Neural cell (in vitro differentiated cells): ENCODE measurements around the gene TSPAN11. TPM values are rescaled to one million over a fixed set of nuclear protein-coding genes. Genes with fewer than 3 reads are reported as not detected.

Source experiments
- H2AFZ ChIP-seq: fragments of 200-600, 300-800 bp; sonication (generic), shearing (Covaris generic); 2 replicates; pipeline ENCODE4 v1.6.0; 2014; ENCODE audit warnings: low read depth, mild to moderate bottlenecking, antibody characterized with exemption, low read length, moderate library complexity
- H3F3A ChIP-seq: fragments of 200-600 bp; shearing (Covaris generic); 2 replicates; pipeline ENCODE4 v1.6.1; 2016; ENCODE audit warnings: mild to moderate bottlenecking, moderate library complexity, mixed read lengths, antibody characterized with exemption, low read length; ENCODE audit not compliant: insufficient read depth, poor library complexity, severe bottlenecking
- H3K27ac ChIP-seq: fragments of 200-600, 300-800 bp; sonication (generic), shearing (Covaris generic); 2 replicates; pipeline ENCODE4 v1.5.1; 2014; ENCODE audit warnings: mild to moderate bottlenecking, low read length, moderate library complexity
- H3K27me3 ChIP-seq: fragments of 300-800, 200-600 bp; sonication (generic), shearing (Covaris generic); 2 replicates; pipeline ENCODE4 v1.6.0; 2014; ENCODE audit warnings: mild to moderate bottlenecking, low read depth, low read length, moderate library complexity; ENCODE audit not compliant: insufficient read depth
- H3K36me3 ChIP-seq: fragments of 300-800, 200-600 bp; sonication (generic), shearing (Covaris generic); 2 replicates; pipeline ENCODE4 v1.5.1; 2014; ENCODE audit warnings: mild to moderate bottlenecking, antibody characterized with exemption, low read length, moderate library complexity; ENCODE audit not compliant: insufficient read depth
- H3K4me2 ChIP-seq: fragments of 300-800, 200-600 bp; sonication (generic), shearing (Covaris generic); 2 replicates; pipeline ENCODE4 v1.6.0; 2014; ENCODE audit warnings: mild to moderate bottlenecking, low read length
- H3K4me3 ChIP-seq: fragments of 300-800, 200-600 bp; sonication (generic), shearing (Covaris generic); 2 replicates; pipeline ENCODE4 v1.5.1; 2014; ENCODE audit warnings: mild to moderate bottlenecking, low read length, moderate library complexity
- H3K79me2 ChIP-seq: fragments of 200-600 bp; shearing (Covaris generic); replicated peaks from 2 replicates; pipeline ENCODE4 v1.6.0; 2014; ENCODE audit warnings: mild to moderate bottlenecking, low read length, moderate library complexity; ENCODE audit not compliant: insufficient read depth
- H3K9ac ChIP-seq: fragments of 300-800, 200-600 bp; sonication (generic), shearing (Covaris generic); 2 replicates; pipeline ENCODE4 v1.6.1; 2016; ENCODE audit warnings: mild to moderate bottlenecking, low read length, mixed read lengths
- H3K9me2 ChIP-seq: fragments of 200-600 bp; shearing (Covaris generic); 2 replicates; pipeline ENCODE4 v1.6.1; 2016; ENCODE audit warnings: mild to moderate bottlenecking, low read length, mixed read lengths; ENCODE audit not compliant: insufficient read depth
- H3K9me3 ChIP-seq: fragments of 200-600, 300-800 bp; sonication (generic), shearing (Covaris generic); 2 replicates; pipeline ENCODE4 v1.6.1; 2016; ENCODE audit warnings: mild to moderate bottlenecking, mixed run types, low read length, moderate library complexity, mixed read lengths
- H4K20me1 ChIP-seq: fragments of 200-600 bp; shearing (Covaris generic); 2 replicates; pipeline ENCODE4 v1.6.1; 2016; ENCODE audit warnings: mild to moderate bottlenecking, mixed run types; ENCODE audit not compliant: insufficient read depth
- CTCF ChIP-seq: fragments of 450-650 bp; IDR thresholded peaks from 2 replicates; pipeline ENCODE4 v1.5.1; 2014; ENCODE audit warnings: antibody characterized with exemption, mild to moderate bottlenecking, moderate library complexity; ENCODE audit not compliant: poor library complexity, severe bottlenecking
- EZH2 ChIP-seq: fragments of 200-600, 300-800 bp; shearing (Covaris generic), sonication (generic); IDR thresholded peaks from 2 replicates; pipeline ENCODE4 v1.6.1; 2014; ENCODE audit warnings: antibody characterized with exemption, low read length, borderline replicate concordance, mild to moderate bottlenecking; ENCODE audit not compliant: insufficient read depth, poor library complexity, severe bottlenecking
- MXI1 ChIP-seq: fragments of 450-650 bp; conservative IDR thresholded peaks from 2 replicates; pipeline ENCODE4 v1.6.1; 2014; ENCODE audit warnings: antibody characterized with exemption, mild to moderate bottlenecking; ENCODE audit not compliant: poor library complexity, severe bottlenecking
- POLR2AphosphoS5 ChIP-seq: IDR thresholded peaks from 2 replicates; pipeline ENCODE4 v1.6.1; 2012
- REST ChIP-seq: IDR thresholded peaks from 2 replicates; pipeline ENCODE4 v1.6.1; 2012; ENCODE audit warnings: borderline replicate concordance
- SMC3 ChIP-seq: fragments of 450-650 bp; conservative IDR thresholded peaks from 2 replicates; pipeline ENCODE4 v1.6.1; 2014; ENCODE audit warnings: antibody characterized with exemption, mild to moderate bottlenecking, moderate library complexity; ENCODE audit not compliant: poor library complexity
- TAF1 ChIP-seq: IDR thresholded peaks from 2 replicates; pipeline ENCODE4 v1.6.1; 2012; ENCODE audit warnings: low read depth
- polyA plus RNA-seq: library from polyadenylated mRNA; depleted of rRNA; stranded (reverse); fragments of >200 nt; gene quantifications from 2 replicates; pipeline ENCODE4 v1.2.3, GENCODE V29; 2014

The TSPAN11 gene
- polyA plus RNA-seq, 1 donor from 2014 or later, result 5.6 TPM

GRCh38 chr12:30902001-30902400, 24.5 kb upstream of the TSPAN11 start:
- TF ChIP-seq EZH2 (no peak), REST (no peak), SMC3 (no peak), TAF1 (no peak), CTCF (no peak), MXI1 (no peak)
- Histone ChIP-seq H3K27ac (no peak overlapping the region), H3K27me3 (no peaks in the 10 kb centered on the region), H3K4me3 (no peak overlapping the region), H3K9me3 (no peaks in the 10 kb centered on the region), H3K79me2 (no peaks in the 10 kb centered on the region), H3F3A (no peaks in the 10 kb centered on the region), H3K36me3 (no peaks in the 10 kb centered on the region), H3K4me2 (no peak overlapping the region), H4K20me1 (no peaks in the 10 kb centered on the region), H3K9ac (no peak overlapping the region), H2AFZ (no peak overlapping the region), H3K9me2 (no peaks in the 10 kb centered on the region)

GRCh38 chr12:30902596-30902995, 24.0 kb upstream of the TSPAN11 start:
- H3K4me2 ChIP-seq, result no peak overlapping the region
- no peaks in the 10 kb centered on the region for H3K9me2 ChIP-seq
- no peaks in the 10 kb centered on the region for H3K36me3 ChIP-seq
- no peak overlapping the region for H3K4me3 ChIP-seq
- H3F3A ChIP-seq, result no peaks in the 10 kb centered on the region
- H3K27me3 ChIP-seq, result no peaks in the 10 kb centered on the region
- H2AFZ ChIP-seq, result no peak overlapping the region
- H3K9me3 ChIP-seq, result no peaks in the 10 kb centered on the region
- H3K27ac ChIP-seq, result no peak overlapping the region
- H3K79me2 ChIP-seq, result no peaks in the 10 kb centered on the region
- no peak for TF ChIP-seq EZH2
- H4K20me1 ChIP-seq, result no peaks in the 10 kb centered on the region
- H3K9ac ChIP-seq, result no peak overlapping the region

GRCh38 chr12:30905463-30906009, 21.0 kb upstream of the TSPAN11 start:
- Histone ChIP-seq H3K9ac (no peak overlapping the region), H3K9me3 (no peaks in the 10 kb centered on the region), H3K79me2 (no peaks in the 10 kb centered on the region), H3K9me2 (no peaks in the 10 kb centered on the region), H3K36me3 (no peaks in the 10 kb centered on the region), H2AFZ (no peak overlapping the region), H3K27me3 (no peaks in the 10 kb centered on the region), H4K20me1 (no peaks in the 10 kb centered on the region), H3K4me2 (no peak overlapping the region), H3K27ac (no peak overlapping the region), H3F3A (no peaks in the 10 kb centered on the region), H3K4me3 (no peak overlapping the region)
- TF ChIP-seq POLR2AphosphoS5, result no peak
